Breast epithelium (tissue), 3 donors: ENCODE measurements around the gene NR2F1-AS1.

Experiments used
- POLR2A ChIP-seq: fragments of 450-650 bp; IDR thresholded peaks from one replicate; pipeline ENCODE4 v1.6.1; 2016; ENCODE audit warnings: antibody characterized with exemption, mild to moderate bottlenecking, moderate library complexity
- TF ChIP-seq, protein P1 (sequence below), 3 donors: fragments of 450-650 bp; IDR thresholded peaks; one replicate each; pipeline ENCODE4 v1.5.1; 2016 to 2017; ENCODE audit warnings: antibody characterized with exemption in 3 of 3, mild to moderate bottlenecking in 3 of 3, moderate library complexity in 3 of 3

DNA sequence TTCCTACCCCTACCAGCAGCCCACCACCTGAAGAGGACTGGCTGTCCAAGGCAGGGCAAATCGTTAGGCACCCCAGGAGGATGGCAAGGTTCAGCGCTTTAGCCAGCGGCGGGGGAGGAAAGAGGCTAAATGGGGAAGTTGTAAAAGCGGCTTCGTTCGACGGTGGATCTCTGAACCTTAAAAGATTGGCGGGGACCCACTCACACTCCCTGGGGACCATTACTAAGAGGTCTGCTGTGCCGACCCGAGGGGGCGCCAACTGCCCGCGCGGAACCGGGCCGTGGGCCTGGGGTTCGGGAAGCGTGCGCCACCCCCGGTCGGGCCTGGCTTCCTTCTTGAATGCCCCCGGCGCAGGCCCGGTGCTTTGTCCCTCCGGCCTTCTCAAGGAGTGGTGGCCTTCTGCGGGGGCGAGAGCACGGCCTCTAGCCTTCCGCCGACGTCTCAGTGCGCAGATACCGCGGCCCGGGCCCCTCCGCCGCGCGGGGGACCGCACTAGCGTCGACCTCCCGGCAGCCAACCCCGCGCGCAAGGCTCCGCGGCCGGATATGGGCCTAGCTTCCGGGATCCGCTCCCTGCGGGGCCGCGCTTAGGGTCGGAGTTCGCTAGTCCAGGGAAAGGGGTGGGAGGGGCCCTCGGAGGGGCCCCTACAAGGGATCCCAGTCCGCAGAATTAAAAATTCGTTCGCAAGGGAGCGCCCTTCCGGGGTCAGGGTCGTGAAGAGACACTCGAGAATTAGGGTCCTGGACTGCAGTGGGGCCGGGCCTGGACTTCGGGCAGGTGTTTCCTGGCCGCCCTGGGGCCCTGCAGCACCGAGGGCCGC, 10.5 kb downstream of the NR2F1-AS1 start:
- TF ChIP-seq POLR2A, result no peak
- TF ChIP-seq, protein P1, sequence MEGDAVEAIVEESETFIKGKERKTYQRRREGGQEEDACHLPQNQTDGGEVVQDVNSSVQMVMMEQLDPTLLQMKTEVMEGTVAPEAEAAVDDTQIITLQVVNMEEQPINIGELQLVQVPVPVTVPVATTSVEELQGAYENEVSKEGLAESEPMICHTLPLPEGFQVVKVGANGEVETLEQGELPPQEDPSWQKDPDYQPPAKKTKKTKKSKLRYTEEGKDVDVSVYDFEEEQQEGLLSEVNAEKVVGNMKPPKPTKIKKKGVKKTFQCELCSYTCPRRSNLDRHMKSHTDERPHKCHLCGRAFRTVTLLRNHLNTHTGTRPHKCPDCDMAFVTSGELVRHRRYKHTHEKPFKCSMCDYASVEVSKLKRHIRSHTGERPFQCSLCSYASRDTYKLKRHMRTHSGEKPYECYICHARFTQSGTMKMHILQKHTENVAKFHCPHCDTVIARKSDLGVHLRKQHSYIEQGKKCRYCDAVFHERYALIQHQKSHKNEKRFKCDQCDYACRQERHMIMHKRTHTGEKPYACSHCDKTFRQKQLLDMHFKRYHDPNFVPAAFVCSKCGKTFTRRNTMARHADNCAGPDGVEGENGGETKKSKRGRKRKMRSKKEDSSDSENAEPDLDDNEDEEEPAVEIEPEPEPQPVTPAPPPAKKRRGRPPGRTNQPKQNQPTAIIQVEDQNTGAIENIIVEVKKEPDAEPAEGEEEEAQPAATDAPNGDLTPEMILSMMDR (IDR thresholded peaks at IDR 0.05), result no peak
